ENCODE measurements around the gene RPL14.
"Not testable (repeated sequence)": the region's sequence is repeated elsewhere in the genome, so short reads cannot be mapped to it uniquely, and the experiment has no call there.

Gene RPL14

GRCh38 chr3:40456940-40457823 lies at the start of gene RPL14:
Gene RPL14, plus strand, starts transcription at chr3:40457339. Its CDS starts 133 bp downstream, at chr3:40457472.
- peak; percentile 49 for DNase-seq

GRCh38 chr3:40407611-40408010 lies 49.5 kb upstream of the RPL14 start:
- DNase-seq: no peak

GRCh38 chr3:40414270-40414669 lies 42.9 kb upstream of the RPL14 start:
- no peak for DNase-seq

GRCh38 chr3:40417845-40418543 lies 39.1 kb upstream of the RPL14 start:
- DNase-seq: no peak

GRCh38 chr3:40422861-40423260 lies 34.3 kb upstream of the RPL14 start:
- DNase-seq: no peak

- no peak for DNase-seq
Observed at GRCh38 chr3:40427045-40427669, 30.0 kb upstream of the RPL14 start.

GRCh38 chr3:40432793-40433192 lies 24.3 kb upstream of the RPL14 start:
- DNase-seq: no peak

- DNase-seq: no peak
Observed at GRCh38 chr3:40437889-40438288, 19.2 kb upstream of the RPL14 start.

GRCh38 chr3:40445062-40445461 lies 12.1 kb upstream of the RPL14 start:
- no peak for DNase-seq

GRCh38 chr3:40445880-40446279 lies 11.3 kb upstream of the RPL14 start:
- DNase-seq: no peak

- DNase-seq: no peak
Observed at GRCh38 chr3:40450438-40450837, 6.7 kb upstream of the RPL14 start.

GRCh38 chr3:40451551-40451950 lies 5.6 kb upstream of the RPL14 start:
- DNase-seq: no peak

GRCh38 chr3:40452057-40452456 lies 5.1 kb upstream of the RPL14 start:
- no peak for DNase-seq

- no peak for DNase-seq
Observed at GRCh38 chr3:40452562-40452875, 4.6 kb upstream of the RPL14 start.

GRCh38 chr3:40452876-40453730 lies 4.0 kb upstream of the RPL14 start:
- DNase-seq: peak; percentile 80

GRCh38 chr3:40453933-40454332 lies 3.2 kb upstream of the RPL14 start:
- DNase-seq: no peak

- DNase-seq: no peak
Observed at GRCh38 chr3:40455328-40455727, 1.8 kb upstream of the RPL14 start.

GRCh38 chr3:40456279-40456939 lies 730 bp upstream of the RPL14 start:
- DNase-seq: no peak

GRCh38 chr3:40458473-40458872 lies 1.3 kb downstream of the RPL14 start:
- DNase-seq: no peak

- not testable (repeated sequence) for DNase-seq
Observed at GRCh38 chr3:40460481-40460880, 3.3 kb downstream of the RPL14 start.

- DNase-seq: no peak
Observed at GRCh38 chr3:40461161-40461560, 4.0 kb downstream of the RPL14 start.

- DNase-seq: not testable (repeated sequence)
Observed at GRCh38 chr3:40462838-40463237, 5.7 kb downstream of the RPL14 start.
